Thyroid gland (tissue), 4 donors: ENCODE results near the gene PIK3R5.

ENCODE experiments used
- CTCF ChIP-seq, 6 experiments: fragments of 200-600 bp in 3 of 6; fragments of 450-650 bp in 3 of 6; sonication (generic) in 3 of 6; IDR thresholded peaks; one replicate each; pipeline ENCODE4 v1.5.1; 2016 to 2019; ENCODE audit warnings: antibody characterized with exemption in 6 of 6, mild to moderate bottlenecking in 2 of 6, inconsistent platforms in 1 of 6, moderate library complexity in 1 of 6
- POLR2A ChIP-seq, 2 donors: fragments of 450-650 bp; IDR thresholded peaks; one replicate each; pipeline ENCODE4 v1.6.1; 2017; ENCODE audit warnings: antibody characterized with exemption in 2 of 2, mild to moderate bottlenecking in 2 of 2, moderate library complexity in 1 of 2

- TF ChIP-seq CTCF (IDR thresholded peaks at IDR 0.05) (no peak), POLR2A (IDR thresholded peaks at IDR 0.05) (no peak)
Observed at GRCh38 chr17:8868092-8868491, 97.4 kb downstream of the PIK3R5 start.
